ENCODE measurements around the gene SMYD1. TPM values are rescaled to one million over a fixed set of nuclear protein-coding genes. Genes with fewer than 3 reads are reported as not detected.

Gene SMYD1
- total RNA-seq, 1 experiment from 2014 or later, result not detected

GRCh38 chr2:88077080-88077479 lies 9.5 kb downstream of the SMYD1 start:
- DNase-seq, result no peak
- POLR2A ChIA-PET (ENCODE audit: unreplicated experiment), result no interaction called here
- Histone ChIP-seq H3K36me3 (ENCODE audit: low read depth) (no peaks in the 10 kb centered on the region), H2AFZ (no peak overlapping the region), H3K27me3 (ENCODE audit: insufficient read depth, low read depth) (no peaks in the 10 kb centered on the region), H3F3A (ENCODE audit: insufficient read depth, low read depth) (peaks cover 7% of the 10 kb centered on the region; the same call in 1 of the 2 replicates), H3K4me1 (replicated peaks; ENCODE audit: insufficient read depth) (peaks cover 12% of the 10 kb centered on the region; the same call in 1 of the 2 replicates), H3K9me2 (ENCODE audit: insufficient read depth) (no peaks in the 10 kb centered on the region), H3K79me2 (ENCODE audit: low read depth) (no peaks in the 10 kb centered on the region), H4K20me1 (ENCODE audit: insufficient read depth) (no peaks in the 10 kb centered on the region), H3K9me3 (ENCODE audit: insufficient read depth, low read depth) (no peaks in the 10 kb centered on the region), H3K4me3 (no peak overlapping the region), H3K4me2 (no peak overlapping the region), H3K27ac (no peak overlapping the region)
- intact Hi-C loops (cut with micrococcal nuclease; ENCODE audit: unreplicated experiment), result no loop called here
- TF ChIP-seq EZH2 (IDR thresholded peaks at IDR 0.05; ENCODE audit: low read depth), result no peak
- no peak for TF ChIP-seq CTCF (conservative IDR thresholded peaks at IDR 0.05)
- CTCF ChIA-PET, result no interaction called here
- BruUV-seq (replicated peaks), result no TSS peak

GRCh38 chr2:88078643-88079172 lies 11.1 kb downstream of the SMYD1 start:
- H3K4me2 ChIP-seq, result no peak overlapping the region
- TF ChIP-seq EZH2 (IDR thresholded peaks at IDR 0.05; ENCODE audit: low read depth), result no peak
- no peak for TF ChIP-seq CTCF (conservative IDR thresholded peaks at IDR 0.05)
- no peak for DNase-seq
- intact Hi-C loops (cut with micrococcal nuclease; ENCODE audit: unreplicated experiment), result no loop called here
- H3K27me3 ChIP-seq (ENCODE audit: insufficient read depth, low read depth), result no peaks in the 10 kb centered on the region
- no peaks in the 10 kb centered on the region for H4K20me1 ChIP-seq (ENCODE audit: insufficient read depth)
- H3K4me1 ChIP-seq (replicated peaks; ENCODE audit: insufficient read depth), result peaks cover 12% of the 10 kb centered on the region; the same call in 1 of the 2 replicates
- no peaks in the 10 kb centered on the region for H3K79me2 ChIP-seq (ENCODE audit: low read depth)
- no peaks in the 10 kb centered on the region for H3K36me3 ChIP-seq (ENCODE audit: low read depth)
- H3K9me2 ChIP-seq (ENCODE audit: insufficient read depth), result no peaks in the 10 kb centered on the region
- H3F3A ChIP-seq (ENCODE audit: insufficient read depth, low read depth), result peaks cover 7% of the 10 kb centered on the region; the same call in 1 of the 2 replicates
- POLR2A ChIA-PET (ENCODE audit: unreplicated experiment), result no interaction called here
- H3K9me3 ChIP-seq (ENCODE audit: insufficient read depth, low read depth), result no peaks in the 10 kb centered on the region
- no peak overlapping the region for H3K4me3 ChIP-seq
- H2AFZ ChIP-seq, result no peak overlapping the region
- CTCF ChIA-PET, result no interaction called here
- no TSS peak for BruUV-seq (replicated peaks)
- no peak overlapping the region for H3K27ac ChIP-seq

GRCh38 chr2:88080545-88080944 lies 12.9 kb downstream of the SMYD1 start:
- BruUV-seq (replicated peaks), result no TSS peak
- Histone ChIP-seq H3K4me3 (no peak overlapping the region), H2AFZ (no peak overlapping the region), H3K4me2 (no peak overlapping the region), H4K20me1 (ENCODE audit: insufficient read depth) (no peaks in the 10 kb centered on the region), H3K9me2 (ENCODE audit: insufficient read depth) (no peaks in the 10 kb centered on the region), H3F3A (ENCODE audit: insufficient read depth, low read depth) (no peaks in the 10 kb centered on the region), H3K27ac (no peak overlapping the region), H3K27me3 (ENCODE audit: insufficient read depth, low read depth) (no peaks in the 10 kb centered on the region), H3K79me2 (ENCODE audit: low read depth) (no peaks in the 10 kb centered on the region), H3K9me3 (ENCODE audit: insufficient read depth, low read depth) (no peaks in the 10 kb centered on the region), H3K36me3 (ENCODE audit: low read depth) (no peaks in the 10 kb centered on the region), H3K4me1 (replicated peaks; ENCODE audit: insufficient read depth) (no peaks in the 10 kb centered on the region)
- DNase-seq, result peak in 1 of 2 experiments; percentile 50
- ChIA-PET CTCF (interaction anchor here (0.6 kb wide), 1 partner anchor 21 kb away, joined by 3 read pairs; no protein-coding TSS in a partner anchor), POLR2A (ENCODE audit: unreplicated experiment) (no interaction called here)
- no peak for TF ChIP-seq CTCF (conservative IDR thresholded peaks at IDR 0.05)
- no peak for TF ChIP-seq EZH2 (IDR thresholded peaks at IDR 0.05; ENCODE audit: low read depth)
- intact Hi-C loops (cut with micrococcal nuclease; ENCODE audit: unreplicated experiment), result no loop called here
